ENCODE results near the gene PRR4. TPM values are rescaled to one million over a fixed set of nuclear protein-coding genes. Genes with fewer than 3 reads are reported as not detected.

Gene PRR4, protein sequence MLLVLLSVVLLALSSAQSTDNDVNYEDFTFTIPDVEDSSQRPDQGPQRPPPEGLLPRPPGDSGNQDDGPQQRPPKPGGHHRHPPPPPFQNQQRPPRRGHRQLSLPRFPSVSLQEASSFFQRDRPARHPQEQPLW
- total RNA-seq = 1 to 10 TPM in 2 of 4 donors, under 1 TPM in 2; 0.50 to 2.1 (median 1.0) TPM
- polyA plus RNA-seq = 2.4 TPM
- long read RNA-seq, donor 1 = 0 reads
- long read RNA-seq, donor 2 = 0 reads
- long read RNA-seq, donor 3 = 0 reads
- long read RNA-seq, donor 4 = 0 reads

DNA sequence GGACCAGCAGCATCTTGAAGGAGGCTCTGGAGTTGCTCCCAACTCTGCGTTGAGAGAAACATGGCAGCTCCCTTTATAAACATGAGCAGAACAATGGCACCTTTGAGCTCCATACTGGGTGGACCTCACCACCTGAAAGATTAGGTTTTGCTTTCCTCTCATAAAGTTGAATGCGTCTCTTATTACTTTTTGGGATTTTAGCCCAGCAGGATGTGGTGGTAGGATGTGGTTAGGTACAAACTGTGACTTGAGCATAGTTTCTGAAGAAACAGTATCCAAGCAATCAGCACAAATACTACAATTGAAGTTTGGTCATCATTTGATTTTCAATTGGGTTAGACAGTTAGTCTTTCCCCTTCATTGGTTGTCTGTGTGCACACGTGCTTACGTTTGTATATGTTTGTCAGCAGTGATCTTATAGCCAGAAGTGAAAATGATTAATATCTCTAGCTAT is at the start of gene PRR4:
TSS of gene PRR4 (minus strand) at position 51 of the 454 bp plus-strand sequence. CDS start at position 13, 38 bp downstream.
- Histone ChIP-seq H3K27me3 (ENCODE audit: control insufficient read depth, insufficient read depth) (no peaks in the 10 kb centered on the region), H3K4me3 (ENCODE audit: low read length) (no peak within 1 kb of the TSS), H3K9me3 (ENCODE audit: control insufficient read depth, low read length) (no peaks in the 10 kb centered on the region), H3K4me1 (ENCODE audit: control insufficient read depth, insufficient read depth, low read length) (peaks cover 3% of the 10 kb centered on the region), H3K27ac (ENCODE audit: low read length) (no peak within 1 kb of the TSS)
- ATAC-seq (no peak), DNase-seq (no peak)
- 91% methylated on average over 4 of the region's 4 CpGs for WGBS
- intact Hi-C loops (cut with DNase I) = no loop called here

DNA sequence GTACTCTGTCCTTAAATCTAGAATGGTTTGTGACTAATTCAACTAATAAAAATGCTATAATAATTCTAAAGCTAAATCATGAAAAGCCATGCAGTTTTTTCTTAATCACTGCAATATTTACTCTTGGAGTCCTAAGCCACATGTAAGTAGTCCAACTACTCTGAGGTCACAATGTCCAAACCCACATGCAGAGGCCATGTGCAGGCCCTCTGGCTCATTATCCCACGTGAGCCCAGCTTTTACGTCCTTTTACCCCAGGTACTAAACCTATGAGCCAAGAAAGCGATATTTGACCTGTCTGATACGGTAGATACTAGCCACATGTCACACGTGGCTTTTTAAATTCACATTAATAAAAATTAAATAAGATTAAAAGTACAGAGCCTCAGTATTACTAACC is 47.6 kb upstream of the PRR4 start:
- no peaks in the 10 kb centered on the region for H3K27me3 ChIP-seq (ENCODE audit: control insufficient read depth, insufficient read depth)
- no peaks in the 10 kb centered on the region for H3K9me3 ChIP-seq (ENCODE audit: control insufficient read depth, low read length)
- H3K4me3 ChIP-seq (ENCODE audit: low read length) = no peak overlapping the region
- H3K27ac ChIP-seq (ENCODE audit: low read length) = no peak overlapping the region
- 96% methylated on average over 5 of the region's 5 CpGs for WGBS
- intact Hi-C loops (cut with DNase I) = no loop called here
- H3K4me1 ChIP-seq (ENCODE audit: control insufficient read depth, insufficient read depth, low read length) = no peaks in the 10 kb centered on the region
- no peak for DNase-seq
- no peak for ATAC-seq

DNA sequence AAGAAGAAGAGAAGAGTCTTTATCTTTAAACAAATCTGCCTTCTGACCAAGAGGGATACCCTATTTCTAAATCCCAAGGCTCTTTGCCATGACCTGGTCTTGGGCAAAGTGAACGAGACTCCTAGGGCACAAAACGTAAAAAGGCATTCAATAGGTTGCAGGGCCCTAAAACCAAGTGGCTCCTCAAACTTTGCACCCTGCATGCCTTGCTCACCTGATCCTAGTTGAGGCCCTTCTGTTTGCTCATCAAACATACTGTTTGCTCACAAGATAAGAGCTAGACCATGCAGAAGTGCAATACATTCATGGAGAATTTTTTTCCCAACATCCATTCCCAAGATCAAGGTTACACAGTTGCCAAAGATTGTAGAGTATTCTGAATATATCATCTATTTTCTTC is 42.7 kb upstream of the PRR4 start:
- Histone ChIP-seq H3K4me1 (ENCODE audit: control insufficient read depth, insufficient read depth, low read length) (no peaks in the 10 kb centered on the region), H3K27me3 (ENCODE audit: control insufficient read depth, insufficient read depth) (no peaks in the 10 kb centered on the region), H3K4me3 (ENCODE audit: low read length) (no peak overlapping the region), H3K27ac (ENCODE audit: low read length) (no peak overlapping the region), H3K9me3 (ENCODE audit: control insufficient read depth, low read length) (no peaks in the 10 kb centered on the region)
- ATAC-seq (no peak), DNase-seq (no peak)
- intact Hi-C loops (cut with DNase I) = no loop called here
- 96% methylated on average over 2 of the region's 2 CpGs for WGBS

DNA sequence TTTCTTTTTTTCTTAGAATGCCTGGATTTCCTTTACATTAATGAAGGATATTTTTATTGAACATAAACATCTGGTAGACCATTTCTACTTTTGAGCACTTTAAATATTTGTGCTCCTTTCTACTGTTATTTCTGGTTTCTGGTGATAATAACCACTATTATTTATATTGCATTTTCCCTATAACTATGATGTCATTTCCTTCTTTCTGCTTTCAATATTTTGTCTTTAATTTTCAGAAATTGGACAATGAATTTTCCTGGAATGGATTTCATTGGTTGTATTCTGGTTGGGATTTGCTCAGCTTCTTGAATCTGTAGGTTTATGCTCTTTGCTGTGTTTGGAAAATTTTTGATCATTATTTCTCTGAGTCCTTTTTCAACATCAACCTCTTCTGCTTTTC is 40.0 kb upstream of the PRR4 start:
- Histone ChIP-seq H3K27ac (ENCODE audit: low read length) (no peak overlapping the region), H3K9me3 (ENCODE audit: control insufficient read depth, low read length) (no peaks in the 10 kb centered on the region), H3K4me1 (ENCODE audit: control insufficient read depth, insufficient read depth, low read length) (no peaks in the 10 kb centered on the region), H3K4me3 (ENCODE audit: low read length) (no peak overlapping the region), H3K27me3 (ENCODE audit: control insufficient read depth, insufficient read depth) (no peaks in the 10 kb centered on the region)
- no peak for ATAC-seq
- intact Hi-C loops (cut with DNase I) = no loop called here
- no peak for DNase-seq

DNA sequence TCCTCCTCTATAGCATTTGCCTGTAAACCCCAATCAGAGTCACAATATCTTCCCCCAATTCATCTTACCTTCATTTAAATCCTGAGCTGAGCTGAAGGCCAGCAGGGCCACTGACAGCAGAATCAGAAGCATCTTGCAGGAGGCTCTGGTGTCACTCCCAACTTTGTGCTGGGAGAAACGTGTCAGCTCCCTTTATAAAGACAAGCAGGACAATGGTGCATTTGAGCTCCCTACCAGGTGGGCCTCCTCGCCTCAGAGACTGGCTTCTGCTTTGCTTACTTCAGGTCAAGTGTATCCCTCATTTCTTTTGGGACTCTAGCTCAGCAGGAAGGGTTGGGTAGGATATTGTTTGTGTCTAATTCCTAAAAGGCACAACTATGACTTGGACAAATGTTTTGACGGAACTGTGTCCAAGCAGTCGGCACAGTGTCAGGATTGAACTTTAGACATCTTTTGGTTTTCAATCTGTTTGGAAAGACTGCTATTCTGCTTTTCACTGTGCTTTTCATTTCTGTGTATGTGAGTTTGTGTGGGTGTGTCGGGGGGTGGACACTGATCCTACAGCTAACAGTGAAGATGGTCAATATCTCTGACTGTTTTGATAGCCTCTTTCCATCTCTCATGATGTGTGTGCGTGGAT is 34.9 kb upstream of the PRR4 start, which contains the start of gene PRH1:
TSS of gene PRH1 (minus strand) at position 170 of the 640 bp plus-strand sequence. CDS start at position 132, 38 bp downstream.
- no peak for ATAC-seq
- 95% methylated on average over 6 of the region's 6 CpGs for WGBS
- intact Hi-C loops (cut with DNase I) = no loop called here
- Histone ChIP-seq H3K9me3 (ENCODE audit: control insufficient read depth, low read length) (no peaks in the 10 kb centered on the region), H3K4me3 (ENCODE audit: low read length) (no peak within 1 kb of the TSS), H3K27me3 (ENCODE audit: control insufficient read depth, insufficient read depth) (no peaks in the 10 kb centered on the region), H3K4me1 (ENCODE audit: control insufficient read depth, insufficient read depth, low read length) (no peaks in the 10 kb centered on the region), H3K27ac (ENCODE audit: low read length) (no peak within 1 kb of the TSS)
- DNase-seq = no peak

DNA sequence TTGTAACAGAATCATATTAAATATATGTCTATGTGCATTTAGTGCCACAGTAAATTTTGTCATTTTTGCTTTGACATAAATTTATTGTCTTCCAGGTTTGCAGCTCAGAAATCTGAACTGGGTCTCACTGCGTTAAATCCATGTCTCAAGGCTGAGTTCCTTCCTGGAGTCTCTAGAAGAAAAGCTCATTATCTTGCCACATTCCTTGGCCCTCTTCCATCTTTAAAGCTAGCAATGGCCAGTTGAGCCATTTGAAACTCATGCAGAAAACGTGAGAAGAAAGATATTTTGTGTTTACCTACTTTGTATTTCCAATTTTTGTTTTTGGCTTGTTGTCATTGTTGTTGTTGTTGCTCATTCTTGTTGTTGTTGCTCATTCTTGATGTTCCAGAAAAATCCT is 24.1 kb upstream of the PRR4 start:
- H3K27me3 ChIP-seq (ENCODE audit: control insufficient read depth, insufficient read depth) = no peaks in the 10 kb centered on the region
- no peaks in the 10 kb centered on the region for H3K9me3 ChIP-seq (ENCODE audit: control insufficient read depth, low read length)
- DNase-seq (no peak), ATAC-seq (no peak)
- no peak overlapping the region for H3K4me3 ChIP-seq (ENCODE audit: low read length)
- WGBS = 20% methylated on average over 2 of the region's 2 CpGs
- no peak overlapping the region for H3K27ac ChIP-seq (ENCODE audit: low read length)
- intact Hi-C loops (cut with DNase I) = no loop called here
- peaks cover 2% of the 10 kb centered on the region for H3K4me1 ChIP-seq (ENCODE audit: control insufficient read depth, insufficient read depth, low read length)

DNA sequence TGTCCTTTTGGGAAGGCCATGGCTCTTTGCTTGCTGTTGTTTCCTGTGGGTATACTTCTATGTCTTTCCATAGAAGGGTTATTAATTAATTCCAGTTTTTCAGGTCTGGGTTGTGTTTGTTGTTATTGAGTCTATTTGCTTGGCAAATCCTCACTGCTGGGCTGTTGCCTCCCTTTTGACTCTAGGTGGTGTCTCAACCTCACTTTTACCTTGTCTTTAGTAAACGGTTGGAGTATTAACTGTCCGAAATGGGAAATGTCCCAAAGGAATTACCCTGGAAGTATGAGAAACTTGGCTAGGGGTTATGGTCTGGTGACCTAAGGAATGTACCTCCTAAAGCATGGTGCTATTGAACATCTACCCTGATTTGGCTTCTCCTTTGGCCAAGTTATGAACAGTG is 18.1 kb upstream of the PRR4 start:
- no peaks in the 10 kb centered on the region for H3K9me3 ChIP-seq (ENCODE audit: control insufficient read depth, low read length)
- intact Hi-C loops (cut with DNase I) = no loop called here
- ATAC-seq (no peak), DNase-seq (no peak)
- H3K27ac ChIP-seq (ENCODE audit: low read length) = no peak overlapping the region
- no peaks in the 10 kb centered on the region for H3K27me3 ChIP-seq (ENCODE audit: control insufficient read depth, insufficient read depth)
- no peak overlapping the region for H3K4me3 ChIP-seq (ENCODE audit: low read length)
- no peaks in the 10 kb centered on the region for H3K4me1 ChIP-seq (ENCODE audit: control insufficient read depth, insufficient read depth, low read length)
- 67% methylated on average over 2 of the region's 2 CpGs for WGBS

DNA sequence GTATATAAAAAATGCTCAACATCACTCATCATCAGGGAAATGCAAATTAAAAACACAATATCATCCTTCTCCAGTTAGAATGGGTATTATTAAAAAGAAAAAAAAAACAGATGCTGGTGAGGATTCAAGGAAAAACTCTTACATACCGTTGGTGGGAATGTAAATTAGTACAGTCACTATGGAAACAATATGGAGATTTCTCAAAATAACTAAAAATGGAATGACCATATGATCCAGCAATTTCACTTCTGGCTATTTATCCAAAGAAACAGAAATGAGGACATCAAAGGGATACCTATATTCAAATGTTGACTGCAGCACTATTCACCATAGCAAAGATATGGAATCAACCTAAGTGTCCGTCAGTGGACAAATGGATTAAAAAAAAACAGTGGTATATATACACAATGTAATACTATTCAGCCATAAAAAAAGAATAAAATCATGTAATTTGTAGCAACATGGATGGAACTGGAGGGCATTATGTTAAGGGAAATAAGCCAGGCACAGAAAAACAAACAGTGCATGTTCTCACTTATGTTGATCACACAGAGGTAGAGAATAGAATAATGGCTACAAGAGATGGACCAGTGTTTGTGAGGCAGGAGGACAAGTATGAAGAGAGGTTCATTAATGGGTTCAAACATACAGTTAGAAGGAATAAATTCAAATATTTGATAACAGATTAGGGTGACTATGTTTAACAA is 14.4 kb upstream of the PRR4 start:
- WGBS = 90% methylated on average over 2 of the region's 2 CpGs
- DNase-seq = no peak

DNA sequence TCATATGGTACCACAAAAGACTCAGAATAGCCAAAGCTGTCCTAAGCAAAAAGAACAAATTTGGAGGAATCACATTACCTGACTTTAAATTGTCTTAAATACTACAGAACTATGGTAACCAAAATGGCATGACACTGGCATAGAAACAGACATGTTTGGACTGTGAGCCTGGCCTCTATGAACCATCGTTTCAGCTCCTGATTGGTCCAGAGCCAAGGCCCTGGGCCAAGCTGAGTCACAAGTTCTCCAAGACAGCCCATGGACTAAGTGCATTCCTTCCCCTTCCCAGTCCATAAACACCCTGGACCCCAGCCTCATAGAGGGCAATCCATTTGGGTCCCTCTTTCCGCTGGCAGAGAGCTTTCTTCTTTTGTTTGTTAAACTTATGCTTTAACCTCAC is 12.1 kb upstream of the PRR4 start:
- DNase-seq (no peak), ATAC-seq (no peak)
- intact Hi-C loops (cut with DNase I) = no loop called here
- no peak overlapping the region for H3K27ac ChIP-seq (ENCODE audit: low read length)
- 81% methylated on average over 2 of the region's 2 CpGs for WGBS
- no peak overlapping the region for H3K4me3 ChIP-seq (ENCODE audit: low read length)
- no peaks in the 10 kb centered on the region for H3K9me3 ChIP-seq (ENCODE audit: control insufficient read depth, low read length)
- H3K4me1 ChIP-seq (ENCODE audit: control insufficient read depth, insufficient read depth, low read length) = no peaks in the 10 kb centered on the region
- H3K27me3 ChIP-seq (ENCODE audit: control insufficient read depth, insufficient read depth) = no peaks in the 10 kb centered on the region

More for the DNA sequence above, 14.4 kb upstream of the PRR4 start:
- no peak for ATAC-seq
- H3K4me1 ChIP-seq (ENCODE audit: control insufficient read depth, insufficient read depth, low read length) = no peaks in the 10 kb centered on the region
- no peaks in the 10 kb centered on the region for H3K27me3 ChIP-seq (ENCODE audit: control insufficient read depth, insufficient read depth)
- intact Hi-C loops (cut with DNase I) = no loop called here
- no peaks in the 10 kb centered on the region for H3K9me3 ChIP-seq (ENCODE audit: control insufficient read depth, low read length)
- no peak overlapping the region for H3K4me3 ChIP-seq (ENCODE audit: low read length)
- H3K27ac ChIP-seq (ENCODE audit: low read length) = no peak overlapping the region

DNA sequence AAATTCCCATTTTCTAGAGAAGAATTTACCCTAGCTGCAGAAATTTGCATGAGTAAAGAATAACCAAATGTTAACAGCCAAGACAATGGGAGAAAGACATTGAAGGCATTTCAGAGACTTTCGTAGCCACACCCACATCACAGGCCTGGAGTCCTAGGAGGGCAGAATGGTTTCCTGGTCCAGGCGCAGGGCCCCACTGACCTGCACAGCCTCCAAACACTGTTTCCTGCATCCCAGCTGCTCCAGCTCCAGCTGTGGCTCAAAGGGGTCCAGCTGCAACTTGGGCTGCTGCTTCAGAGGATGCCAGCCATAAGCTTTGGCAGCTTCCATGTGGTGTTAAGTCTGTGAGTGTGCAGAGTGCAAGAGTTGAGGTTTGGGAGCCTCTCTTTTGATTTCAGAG is 6.5 kb upstream of the PRR4 start:
- no peak for ATAC-seq
- Histone ChIP-seq H3K27ac (ENCODE audit: low read length) (no peak overlapping the region), H3K4me3 (ENCODE audit: low read length) (no peak overlapping the region), H3K9me3 (ENCODE audit: control insufficient read depth, low read length) (peaks cover 2% of the 10 kb centered on the region), H3K4me1 (ENCODE audit: control insufficient read depth, insufficient read depth, low read length) (peaks cover 3% of the 10 kb centered on the region), H3K27me3 (ENCODE audit: control insufficient read depth, insufficient read depth) (no peaks in the 10 kb centered on the region)
- WGBS = 98% methylated on average over 2 of the region's 2 CpGs
- DNase-seq = no peak
- intact Hi-C loops (cut with DNase I) = no loop called here

DNA sequence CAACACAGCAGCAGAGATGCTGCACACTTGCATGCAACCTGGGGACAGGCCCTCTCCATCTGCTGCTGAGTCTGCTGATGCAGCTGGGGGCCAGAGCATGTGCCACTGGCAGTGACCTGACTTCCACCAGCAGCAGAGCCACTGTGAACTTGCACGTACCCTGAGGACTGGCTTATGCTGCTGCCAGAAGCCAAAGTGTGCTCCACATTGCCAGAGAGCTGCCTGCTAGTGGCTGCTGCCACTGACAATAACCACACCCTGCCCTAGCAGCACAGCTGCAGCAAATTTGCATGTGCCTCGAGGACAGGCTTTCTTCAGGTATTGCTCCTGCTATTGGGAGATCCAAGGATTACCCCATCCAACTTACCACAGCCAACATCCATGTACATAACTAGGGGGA is 4.5 kb upstream of the PRR4 start:
- ATAC-seq = no peak
- H3K9me3 ChIP-seq (ENCODE audit: control insufficient read depth, low read length) = peaks cover 2% of the 10 kb centered on the region
- DNase-seq = peak in 1 of 3 donors; percentile 32
- H3K4me3 ChIP-seq (ENCODE audit: low read length) = no peak overlapping the region
- WGBS = 82% methylated on average over 2 of the region's 2 CpGs
- no peak overlapping the region for H3K27ac ChIP-seq (ENCODE audit: low read length)
- peaks cover 3% of the 10 kb centered on the region for H3K4me1 ChIP-seq (ENCODE audit: control insufficient read depth, insufficient read depth, low read length)
- intact Hi-C loops (cut with DNase I) = no loop called here
- H3K27me3 ChIP-seq (ENCODE audit: control insufficient read depth, insufficient read depth) = no peaks in the 10 kb centered on the region
